DND-41 (cell line): Measurements from ENCODE around the gene ZNF76.

Experiments
- EZH2 ChIP-seq: IDR thresholded peaks from 3 replicates; pipeline ENCODE4 v1.6.1; 2012; ENCODE audit warnings: borderline replicate concordance, low read depth, mild to moderate bottlenecking, moderate library complexity, low read length, inconsistent platforms; ENCODE audit not compliant: severe bottlenecking
- TF ChIP-seq, protein P1 (sequence below): IDR thresholded peaks from 2 replicates; pipeline ENCODE4 v1.5.1; 2012; ENCODE audit warnings: borderline replicate concordance, low read length, moderate library complexity, mild to moderate bottlenecking; ENCODE audit not compliant: poor library complexity, severe bottlenecking; ENCODE audit errors: extremely low read depth

DNA sequence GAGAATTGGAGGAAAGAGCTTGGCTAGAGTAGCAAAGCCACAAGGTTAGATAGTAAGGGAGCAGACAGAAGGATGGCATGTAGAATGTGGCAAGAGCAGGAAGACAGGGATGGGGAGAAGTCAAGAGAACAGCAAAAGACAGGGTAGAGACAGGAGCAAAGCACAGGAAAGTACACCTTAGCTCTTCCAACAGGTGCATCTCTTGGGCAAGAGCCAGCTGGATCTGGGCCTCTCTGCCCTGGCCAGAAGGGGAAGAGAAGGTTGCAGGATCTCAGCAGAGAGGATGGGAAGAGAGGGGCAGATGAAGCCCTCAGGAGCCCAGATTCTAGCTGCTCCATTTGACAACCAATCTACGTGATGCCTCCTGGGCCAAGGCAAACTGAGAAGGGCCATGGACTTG is 29.0 kb upstream of the ZNF76 start:
- TF ChIP-seq, protein P1, sequence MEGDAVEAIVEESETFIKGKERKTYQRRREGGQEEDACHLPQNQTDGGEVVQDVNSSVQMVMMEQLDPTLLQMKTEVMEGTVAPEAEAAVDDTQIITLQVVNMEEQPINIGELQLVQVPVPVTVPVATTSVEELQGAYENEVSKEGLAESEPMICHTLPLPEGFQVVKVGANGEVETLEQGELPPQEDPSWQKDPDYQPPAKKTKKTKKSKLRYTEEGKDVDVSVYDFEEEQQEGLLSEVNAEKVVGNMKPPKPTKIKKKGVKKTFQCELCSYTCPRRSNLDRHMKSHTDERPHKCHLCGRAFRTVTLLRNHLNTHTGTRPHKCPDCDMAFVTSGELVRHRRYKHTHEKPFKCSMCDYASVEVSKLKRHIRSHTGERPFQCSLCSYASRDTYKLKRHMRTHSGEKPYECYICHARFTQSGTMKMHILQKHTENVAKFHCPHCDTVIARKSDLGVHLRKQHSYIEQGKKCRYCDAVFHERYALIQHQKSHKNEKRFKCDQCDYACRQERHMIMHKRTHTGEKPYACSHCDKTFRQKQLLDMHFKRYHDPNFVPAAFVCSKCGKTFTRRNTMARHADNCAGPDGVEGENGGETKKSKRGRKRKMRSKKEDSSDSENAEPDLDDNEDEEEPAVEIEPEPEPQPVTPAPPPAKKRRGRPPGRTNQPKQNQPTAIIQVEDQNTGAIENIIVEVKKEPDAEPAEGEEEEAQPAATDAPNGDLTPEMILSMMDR: no peak
- no peak for TF ChIP-seq EZH2
